Loucy (cell line): ENCODE measurements around the gene TMEM217.

Source experiments
- H2AFZ ChIP-seq: fragments of 200-600 bp; sonication (generic); 2 replicates; pipeline ENCODE4 v1.6.0; 2016; ENCODE audit warnings: antibody characterized with exemption, mild to moderate bottlenecking, low read length, moderate library complexity
- H3F3A ChIP-seq: fragments of 200-600 bp; 2 replicates; pipeline ENCODE4 v1.6.0; 2016; ENCODE audit warnings: antibody characterized with exemption, low read depth, mild to moderate bottlenecking
- H3K27me3 ChIP-seq: fragments of 200-600 bp; sonication (generic); 2 replicates; pipeline ENCODE4 v1.6.1; 2014; ENCODE audit warnings: low read length, mild to moderate bottlenecking; ENCODE audit not compliant: insufficient read depth, poor library complexity, severe bottlenecking
- H3K36me3 ChIP-seq: fragments of 200-600 bp; sonication (generic); 2 replicates; pipeline ENCODE4 v1.6.1; 2016; ENCODE audit warnings: low read length; ENCODE audit not compliant: insufficient read depth
- H3K4me1 ChIP-seq: fragments of 200-600 bp; sonication (generic); 2 replicates; pipeline ENCODE4 v1.5.1; 2014; ENCODE audit warnings: low read length, mild to moderate bottlenecking; ENCODE audit not compliant: insufficient read depth, poor library complexity, severe bottlenecking
- H3K4me2 ChIP-seq: fragments of 200-600 bp; sonication (generic); 2 replicates; pipeline ENCODE4 v1.6.0; 2014; ENCODE audit warnings: antibody characterized with exemption, low read length, low read depth, mild to moderate bottlenecking; ENCODE audit not compliant: poor library complexity, severe bottlenecking
- H3K4me3 ChIP-seq: fragments of 200-600 bp; sonication (generic); 2 replicates; pipeline ENCODE4 v1.5.1; 2014; ENCODE audit warnings: low read length, mild to moderate bottlenecking, mixed read lengths; ENCODE audit not compliant: poor library complexity, severe bottlenecking
- H3K79me2 ChIP-seq: fragments of 200-600 bp; sonication (generic); 2 replicates; pipeline ENCODE4 v1.6.1; 2014; ENCODE audit warnings: low read length; ENCODE audit not compliant: insufficient read depth
- H3K9ac ChIP-seq: fragments of 200-600 bp; sonication (generic); 2 replicates; pipeline ENCODE4 v1.6.0; 2014; ENCODE audit warnings: mild to moderate bottlenecking, low read depth, low read length, moderate library complexity; ENCODE audit not compliant: poor library complexity, severe bottlenecking
- H3K9me2 ChIP-seq: fragments of 200-600 bp; sonication (generic); replicated peaks from 2 replicates; pipeline ENCODE4 v1.6.1; 2016; ENCODE audit warnings: low read depth, low read length, mixed read lengths
- H3K9me3 ChIP-seq: fragments of 200-600 bp; sonication (generic); 2 replicates; pipeline ENCODE4 v1.6.1; 2014; ENCODE audit warnings: mild to moderate bottlenecking, antibody characterized with exemption, low read length, low read depth; ENCODE audit not compliant: insufficient read depth
- H4K20me1 ChIP-seq: fragments of 200-600 bp; sonication (generic); 2 replicates; pipeline ENCODE4 v1.6.0; 2014; ENCODE audit warnings: antibody characterized with exemption, low read length, mild to moderate bottlenecking; ENCODE audit not compliant: insufficient read depth, poor library complexity, severe bottlenecking
- CTCF ChIP-seq: fragments of 200-600 bp; sonication (generic); conservative IDR thresholded peaks from 2 replicates; pipeline ENCODE4 v1.5.1; 2014; ENCODE audit warnings: mild to moderate bottlenecking, antibody characterized with exemption, low read length
- EZH2phosphoT487 ChIP-seq: fragments of 200-600 bp; IDR thresholded peaks from 2 replicates; pipeline ENCODE4 v1.6.1; 2018; ENCODE audit warnings: antibody characterized with exemption, mild to moderate bottlenecking, moderate library complexity, borderline replicate concordance

TMEM217 gene

GRCh38 chr6:37244430-37245310, 13.3 kb downstream of the TMEM217 start:
- Histone ChIP-seq H3K9me2 (no peaks in the 10 kb centered on the region), H3K4me1 (peaks cover 23% of the 10 kb centered on the region), H3K4me3 (no peak overlapping the region), H3K36me3 (no peaks in the 10 kb centered on the region), H3K79me2 (peaks cover 3% of the 10 kb centered on the region; the same call in 1 of the 2 replicates), H4K20me1 (no peaks in the 10 kb centered on the region), H3F3A (0 out of 2 replicates have a peak, but pooled peaks cover under 1% of the 10 kb centered on the region), H3K9me3 (no peaks in the 10 kb centered on the region), H3K9ac (no peak overlapping the region), H3K27me3 (no peaks in the 10 kb centered on the region), H2AFZ (no peak overlapping the region), H3K4me2 (no peak overlapping the region)
- TF ChIP-seq EZH2phosphoT487 (no peak), CTCF (no peak)

- Histone ChIP-seq H4K20me1 (no peaks in the 10 kb centered on the region), H3K27me3 (no peaks in the 10 kb centered on the region), H3K9me3 (no peaks in the 10 kb centered on the region), H3K79me2 (peaks cover 3% of the 10 kb centered on the region; the same call in 1 of the 2 replicates), H3K4me3 (no peak overlapping the region), H3K4me2 (no peak overlapping the region), H3K36me3 (no peaks in the 10 kb centered on the region), H3F3A (0 out of 2 replicates have a peak, but pooled peaks cover 3% of the 10 kb centered on the region), H3K4me1 (peaks cover 26% of the 10 kb centered on the region), H2AFZ (no peak overlapping the region), H3K9me2 (no peaks in the 10 kb centered on the region), H3K9ac (no peak overlapping the region)
- no peak for TF ChIP-seq EZH2phosphoT487
- no peak for TF ChIP-seq CTCF
These were observed 14.1 kb downstream of the TMEM217 start for GRCh38 chr6:37243816-37244370.

- H3K36me3 ChIP-seq, result no peaks in the 10 kb centered on the region
- peaks cover 29% of the 10 kb centered on the region for H3K4me1 ChIP-seq
- no peak overlapping the region for H2AFZ ChIP-seq
- H3K9me3 ChIP-seq, result no peaks in the 10 kb centered on the region
- no peaks in the 10 kb centered on the region for H3K9me2 ChIP-seq
- H3K79me2 ChIP-seq, result peaks cover 7% of the 10 kb centered on the region; the same call in 1 of the 2 replicates
- TF ChIP-seq CTCF (no peak), EZH2phosphoT487 (no peak)
- no peak overlapping the region for H3K9ac ChIP-seq
- H3K4me2 ChIP-seq, result no peak overlapping the region
- no peaks in the 10 kb centered on the region for H3K27me3 ChIP-seq
- H4K20me1 ChIP-seq, result no peaks in the 10 kb centered on the region
- H3K4me3 ChIP-seq, result no peak overlapping the region
- H3F3A ChIP-seq, result 0 out of 2 replicates have a peak, but pooled peaks cover 3% of the 10 kb centered on the region
These were observed 14.7 kb downstream of the TMEM217 start for GRCh38 chr6:37243131-37243815.
